Measurements from ENCODE around the gene KCNJ6.

DNA sequence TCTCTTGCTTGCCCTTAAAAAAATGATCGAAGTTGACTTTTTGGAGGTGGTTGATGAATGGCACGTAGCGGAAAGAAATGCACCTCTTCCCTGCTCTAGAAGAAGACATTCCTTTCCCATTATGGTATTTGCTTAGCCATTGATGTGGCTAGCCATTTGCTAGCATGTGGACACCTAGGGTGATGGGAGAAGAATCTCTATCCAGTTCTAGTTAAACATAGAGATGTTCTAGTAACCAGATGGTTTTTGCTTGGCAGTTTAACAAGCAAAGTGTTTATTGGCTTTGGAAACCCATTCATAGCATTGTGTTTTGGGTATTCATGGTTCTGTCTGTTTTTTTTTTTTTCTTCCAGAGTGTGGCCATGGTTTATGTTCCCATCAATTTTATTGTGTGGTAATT, 78.9 kb downstream of the KCNJ6 start:
- TF ChIP-seq, protein P1, sequence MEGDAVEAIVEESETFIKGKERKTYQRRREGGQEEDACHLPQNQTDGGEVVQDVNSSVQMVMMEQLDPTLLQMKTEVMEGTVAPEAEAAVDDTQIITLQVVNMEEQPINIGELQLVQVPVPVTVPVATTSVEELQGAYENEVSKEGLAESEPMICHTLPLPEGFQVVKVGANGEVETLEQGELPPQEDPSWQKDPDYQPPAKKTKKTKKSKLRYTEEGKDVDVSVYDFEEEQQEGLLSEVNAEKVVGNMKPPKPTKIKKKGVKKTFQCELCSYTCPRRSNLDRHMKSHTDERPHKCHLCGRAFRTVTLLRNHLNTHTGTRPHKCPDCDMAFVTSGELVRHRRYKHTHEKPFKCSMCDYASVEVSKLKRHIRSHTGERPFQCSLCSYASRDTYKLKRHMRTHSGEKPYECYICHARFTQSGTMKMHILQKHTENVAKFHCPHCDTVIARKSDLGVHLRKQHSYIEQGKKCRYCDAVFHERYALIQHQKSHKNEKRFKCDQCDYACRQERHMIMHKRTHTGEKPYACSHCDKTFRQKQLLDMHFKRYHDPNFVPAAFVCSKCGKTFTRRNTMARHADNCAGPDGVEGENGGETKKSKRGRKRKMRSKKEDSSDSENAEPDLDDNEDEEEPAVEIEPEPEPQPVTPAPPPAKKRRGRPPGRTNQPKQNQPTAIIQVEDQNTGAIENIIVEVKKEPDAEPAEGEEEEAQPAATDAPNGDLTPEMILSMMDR (IDR thresholded peaks at IDR 0.05 in 2 of 3, conservative IDR thresholded peaks at IDR 0.05 in 1 of 3; ENCODE audit: control insufficient read depth in 2 of 3, extremely low read depth in 1 of 3, insufficient read depth in 1 of 3, low read depth in 3 of 3, low read length in 3 of 3): no peak
- TF ChIP-seq POLR2A (IDR thresholded peaks at IDR 0.05; ENCODE audit: low read depth, low read length): no peak
- TF ChIP-seq RELA (IDR thresholded peaks at IDR 0.05; ENCODE audit: borderline replicate concordance, partially characterized antibody): no peak
- no peak for TF ChIP-seq SIN3A (IDR thresholded peaks at IDR 0.05; ENCODE audit: low read depth, low read length)
- no peak for TF ChIP-seq ZSCAN29 (IDR thresholded peaks at IDR 0.05)
- TF ChIP-seq RFX5 (IDR thresholded peaks at IDR 0.05; ENCODE audit: low read depth, low read length): no peak
- TF ChIP-seq NRF1 (conservative IDR thresholded peaks at IDR 0.05; ENCODE audit: low read depth, low read length): no peak

Data from GM12878 (cell line).